Heart left ventricle (tissue), 16 donors: Measurements from ENCODE around the gene RAB3C. TPM values are rescaled to one million over a fixed set of nuclear protein-coding genes. Genes with fewer than 3 reads are reported as not detected.

ENCODE experiments used
- ATAC-seq, 4 donors: fragments of 200-7000 bp; cut with Tn5 transposase; one replicate each; pipeline ENCODE4 v1.9.1; 2020 to 2022; ENCODE audit warnings: moderate library complexity in 4 of 4, mild to moderate bottlenecking in 3 of 4, moderate number of reproducible peaks in 1 of 4
- DNase-seq, 5 donors: peaks; one replicate each; pipeline ENCODE4 v3.0.0-alpha.2; 2020
- H3K27ac ChIP-seq, 12 donors: fragments of 200-600 bp; sonication (generic) in 4 of 12; one replicate each; pipeline versions ENCODE4 v1.5.0 to v1.8.0; 2016 to 2022; ENCODE audit warnings: mild to moderate bottlenecking in 2 of 12
- H3K27me3 ChIP-seq, 9 donors: fragments of 200-600 bp; sonication (generic) in 2 of 9; one replicate each; pipeline versions ENCODE4 v1.5.1 to v1.8.0; 2016 to 2022; ENCODE audit warnings: mild to moderate bottlenecking in 3 of 9
- H3K36me3 ChIP-seq, 9 donors: fragments of 200-600 bp; sonication (generic) in 2 of 9; one replicate each; pipeline versions ENCODE4 v1.5.0 to v1.8.0; 2018 to 2022; ENCODE audit warnings: mild to moderate bottlenecking in 2 of 9
- H3K4me1 ChIP-seq, 12 donors: fragments of 200-600 bp; sonication (generic) in 4 of 12; one replicate each; pipeline versions ENCODE4 v1.5.0 to v1.8.0; 2016 to 2022; ENCODE audit warnings: mild to moderate bottlenecking in 3 of 12
- H3K4me3 ChIP-seq, 12 donors: fragments of 200-600 bp; sonication (generic) in 4 of 12; one replicate each; pipeline versions ENCODE4 v1.5.0 to v1.8.0; 2017 to 2022; ENCODE audit warnings: mild to moderate bottlenecking in 9 of 12, moderate library complexity in 4 of 12
- H3K9me3 ChIP-seq, 12 donors: fragments of 200-600 bp; sonication (generic) in 4 of 12; one replicate each; pipeline versions ENCODE4 v1.5.0 to v1.8.0; 2016 to 2022; ENCODE audit warnings: mild to moderate bottlenecking in 1 of 12
- CTCF ChIP-seq, 12 donors: fragments of 200-600 bp; sonication (generic) in 4 of 12; IDR thresholded peaks; one replicate each; pipeline versions ENCODE4 v1.5.0 to v1.8.0; 2018 to 2022; ENCODE audit warnings: antibody characterized with exemption in 12 of 12, mild to moderate bottlenecking in 5 of 12
- POLR2A ChIP-seq, 2 donors: fragments of 450-650 bp; IDR thresholded peaks; one replicate each; pipeline ENCODE4 v1.6.1; 2017; ENCODE audit warnings: antibody characterized with exemption in 2 of 2, mild to moderate bottlenecking in 2 of 2, moderate library complexity in 2 of 2
- WGBS, 4 donors: extraction: QIAGEN DNeasy Blood & Tissue Kit in 2 of 4; methylation state at CpG; one replicate each; pipeline versions ENCODE4 v1.1.5 to v1.1.7; 2013 to 2018; 5-methylcytosine and 5-hydroxymethylcytosine counted together
- intact Hi-C, 10 donors: fragments of 100-400 bp; cut with DNase I; formaldehyde crosslinking; loops; one replicate each; pipeline versions ENCODE4 v1.11.1 to v1.14.2; 2022
- polyA plus RNA-seq, 2 donors: library from polyadenylated mRNA; stranded (reverse); fragments of 200-250 nt; gene quantifications; one replicate each; pipeline ENCODE4 v1.2.3, GENCODE V29; 2013
- total RNA-seq, 9 donors: library from RNA; depleted of rRNA in 2 of 9; stranded (reverse); fragments of >200 nt in 2 of 9; fragmentation: NEBNext Ultra II Directional in 3 of 9; extraction: Animal tissue kit (Norgen Biotek cat#: 25700) in 3 of 9; gene quantifications; one replicate each; pipeline versions ENCODE4 v1.1.0 to v1.2.4, GENCODE V29; 2016 to 2023
- donor health status: ischemic (EF 13 %, LVEDD 7.1; RV severe dilation, severe dysfunction).
- donor health status: healthy with polysubstance abuse.
- donor health status: DM: no; HTN: yes; CAD: no.
- donor health status: DM: no; HTN: no; CAD: no.
- donor health status: ischemic (EF 25% LVEDD 6.9; RV normal size, moderate dysfunction).
- donor health status: ischemic (EF 25% LVEDD 5.7; RV mildly dilated, moderate dysfunction).
- donor health status: healthy.
- donor health status: DM: yes; HTN: yes; CAD: no.
- donor health status: ischemic (EF 35%, LVEDD 5.7; RV mildly dilated, moderate dysfunction).
- donor health status: nonischemic (EF 11% LVEDD 7.7; RV severe dilation, severe dysfunction).
- donor health status: DM: yes; HTN: yes; CAD: no.
- donor health status: PGD.
- donor health status: ischemic (EF 29% LVEDD 5.4; RV normal size, mild dysfunction).
- donor health status: nonischemic (EF 23%, LVEDD 6.1; RV moderate dilation, normal function).

RAB3C gene
- total and polyA plus RNA-seq, 11 donors = 0.04 to 3.8 (median 0.57) TPM; not detected in 2

DNA sequence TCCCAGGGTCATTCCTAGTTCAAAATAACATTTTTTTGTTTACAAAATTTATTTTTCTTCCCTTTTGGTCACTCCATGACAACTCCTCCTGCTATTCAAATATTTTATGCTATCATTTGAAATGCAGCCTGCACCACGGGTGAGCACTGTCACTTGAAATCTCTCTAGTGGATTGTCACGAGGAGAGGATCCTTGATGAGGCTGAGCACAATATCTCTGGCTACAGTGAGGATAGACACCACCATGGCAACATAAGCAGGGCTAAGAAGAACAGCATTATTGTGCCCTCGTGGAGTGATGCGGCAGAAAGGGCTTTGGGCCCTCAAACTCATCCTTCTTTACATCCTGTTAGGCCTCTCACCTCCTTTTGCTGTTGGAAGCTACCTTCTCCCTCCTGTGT is 321.9 kb downstream of the RAB3C start:
- ATAC-seq (no peak), DNase-seq (no peak)
- Histone ChIP-seq H3K4me3 (no peak overlapping the region), H3K36me3 (no peaks in the 10 kb centered on the region), H3K27ac (no peak overlapping the region), H3K4me1 (no peaks in the 10 kb centered on the region), H3K9me3 (peaks cover 0 to 7% (median 0%) of the 10 kb centered on the region in 12 donors), H3K27me3 (no peaks in the 10 kb centered on the region)
- intact Hi-C loops = loop anchor here in 1 of 10 donors (10.0 kb wide), 1 partner anchor 460 kb away; no protein-coding TSS in a partner anchor
- 70 to 80% (median 77%) methylated on average over 4 of the region's 4 CpGs for WGBS, 4 donors
- TF ChIP-seq CTCF (IDR thresholded peaks at IDR 0.05) (no peak), POLR2A (IDR thresholded peaks at IDR 0.05) (no peak)

DNA sequence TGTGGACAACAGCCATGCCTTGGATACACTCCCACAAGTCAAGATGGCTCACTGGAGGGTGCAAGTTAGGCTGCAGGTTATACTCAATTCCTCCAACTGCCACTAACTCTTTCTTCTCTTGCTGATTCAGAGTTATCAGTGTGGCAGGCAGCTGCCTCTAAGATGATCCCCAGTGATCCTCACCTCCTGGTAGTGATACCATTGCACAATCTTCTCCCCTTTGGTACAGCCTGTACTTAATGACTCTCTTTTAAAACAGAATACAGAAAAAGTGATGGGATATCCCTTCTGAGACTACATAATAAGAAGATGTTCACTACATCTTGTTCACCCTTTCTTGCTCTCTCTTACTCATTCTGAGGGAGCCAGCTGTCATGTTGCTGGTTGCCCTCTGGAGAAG is 323.1 kb downstream of the RAB3C start:
- ATAC-seq (no peak), DNase-seq (no peak)
- H3K4me1 ChIP-seq = no peaks in the 10 kb centered on the region
- TF ChIP-seq CTCF (IDR thresholded peaks at IDR 0.05) = no peak
- TF ChIP-seq POLR2A (IDR thresholded peaks at IDR 0.05) = no peak
- peaks cover 0 to 7% (median 0%) of the 10 kb centered on the region in 12 donors for H3K9me3 ChIP-seq
- no peak overlapping the region for H3K27ac ChIP-seq
- no peaks in the 10 kb centered on the region for H3K27me3 ChIP-seq
- H3K36me3 ChIP-seq = no peaks in the 10 kb centered on the region
- intact Hi-C loops = loop anchor here in 1 of 10 donors (10.0 kb wide), 1 partner anchor 459 kb away; no protein-coding TSS in a partner anchor
- H3K4me3 ChIP-seq = no peak overlapping the region

Other genes starting within 250 kb of the RAB3C start
- gene PLK2, start 123.0 kb upstream of the RAB3C start, total RNA-seq = 100 to 1,000 TPM in 7 of 9 donors, 10 to 100 TPM in 2; 78.3 to 169 (median 106) TPM
- 10 to 100 TPM; 18.4 to 26.0 TPM for gene PLK2, start 123.0 kb upstream of the RAB3C start, polyA plus RNA-seq
- gene GAPT, start 91.6 kb upstream of the RAB3C start, total RNA-seq = 1 to 10 TPM in 1 of 9 donors, under 1 TPM in 5, not detected in 3; 0.09 to 1.4 (median 0.65) TPM
- under 1 TPM; 0.22 to 0.23 TPM for gene GAPT, start 91.6 kb upstream of the RAB3C start, polyA plus RNA-seq